BJ (cell line): ENCODE results near the gene NBEAL2. TPM values are rescaled to one million over a fixed set of nuclear protein-coding genes. Genes with fewer than 3 reads are reported as not detected.

ENCODE experiments used
- CTCF ChIA-PET: fragments of 350-600 bp; formaldehyde crosslinking; extraction: SDS; loops from one replicate; lab custom pipeline; 2021; ENCODE audit warnings: antibody characterized with exemption, inconsistent platforms; lab: Yijun Ruan, JAX
- POLR2A ChIA-PET: fragments of 300-600 bp; sonication (Branson Sonifier 250); formaldehyde crosslinking; extraction: SDS; loops from one replicate; lab custom pipeline; 2021; ENCODE audit warnings: antibody characterized with exemption; lab: Charles Lee
- DNase-seq: peaks from one replicate; pipeline ENCODE4 v3.0.0-alpha.2; 2011; ENCODE audit warnings: low read depth
- H3K27me3 ChIP-seq: 2 replicates; pipeline ENCODE4 v1.6.0; 2011; ENCODE audit warnings: low read length; ENCODE audit not compliant: control insufficient read depth, insufficient read depth
- H3K36me3 ChIP-seq: 2 replicates; pipeline ENCODE4 v1.5.1; 2011; ENCODE audit warnings: low read length; ENCODE audit not compliant: control insufficient read depth, insufficient read depth
- H3K4me3 ChIP-seq: 2 replicates; pipeline ENCODE4 v1.5.1; 2011; ENCODE audit warnings: low read depth, mild to moderate bottlenecking, control low read depth, low read length
- polyA plus RNA-seq: library from polyadenylated mRNA; depleted of rRNA; stranded (reverse); fragments of >200 nt; gene quantifications from 2 replicates; pipeline ENCODE4 v1.2.3, GENCODE V29; 2011
- TF ChIP-seq, protein P1 (sequence below): IDR thresholded peaks from 2 replicates; pipeline ENCODE4 v1.5.1; 2011; ENCODE audit warnings: low read depth, mild to moderate bottlenecking, control low read depth, inconsistent platforms, low read length, moderate library complexity; ENCODE audit not compliant: insufficient read depth

Gene NBEAL2
- polyA plus RNA-seq, 1 experiment = 5.1 TPM

DNA sequence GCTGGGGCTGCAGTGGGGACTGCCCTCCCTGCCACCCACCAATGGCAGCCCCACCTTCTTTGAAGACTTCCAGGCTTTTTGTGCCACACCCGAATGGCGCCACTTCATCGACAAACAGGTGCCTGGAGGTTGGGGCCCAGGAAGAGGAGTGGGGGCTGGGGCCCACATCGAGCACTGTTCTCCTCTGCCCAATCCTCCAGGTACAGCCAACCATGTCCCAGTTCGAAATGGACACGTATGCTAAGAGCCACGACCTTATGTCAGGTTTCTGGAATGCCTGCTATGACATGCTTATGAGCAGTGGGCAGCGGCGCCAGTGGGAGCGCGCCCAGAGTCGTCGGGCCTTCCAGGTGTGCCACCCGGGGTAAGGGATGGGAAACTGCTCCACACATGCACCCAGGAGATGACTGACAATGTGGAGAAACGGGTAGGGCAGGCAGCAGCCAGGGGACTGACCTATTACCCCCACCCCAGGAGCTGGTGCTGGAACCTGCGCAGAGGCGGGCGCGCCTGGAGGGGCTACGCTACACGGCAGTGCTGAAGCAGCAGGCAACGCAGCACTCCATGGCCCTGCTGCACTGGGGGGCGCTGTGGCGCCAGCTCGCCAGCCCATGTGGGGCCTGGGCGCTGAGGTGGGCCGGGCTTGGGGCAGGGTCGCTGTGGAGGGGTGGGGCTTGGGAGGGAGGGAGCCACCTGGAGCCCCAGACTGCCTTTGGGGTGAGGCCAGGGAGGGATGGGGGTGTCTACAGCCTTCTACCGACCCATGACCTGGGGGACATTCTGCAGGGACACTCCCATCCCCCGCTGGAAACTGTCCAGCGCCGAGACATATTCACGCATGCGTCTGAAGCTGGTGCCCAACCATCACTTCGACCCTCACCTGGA lies 22.9 kb downstream of the NBEAL2 start:
- Histone ChIP-seq H3K4me3 (no peak overlapping the region), H3K27me3 (no peaks in the 10 kb centered on the region), H3K36me3 (peaks cover 8% of the 10 kb centered on the region)
- TF ChIP-seq, protein P1, sequence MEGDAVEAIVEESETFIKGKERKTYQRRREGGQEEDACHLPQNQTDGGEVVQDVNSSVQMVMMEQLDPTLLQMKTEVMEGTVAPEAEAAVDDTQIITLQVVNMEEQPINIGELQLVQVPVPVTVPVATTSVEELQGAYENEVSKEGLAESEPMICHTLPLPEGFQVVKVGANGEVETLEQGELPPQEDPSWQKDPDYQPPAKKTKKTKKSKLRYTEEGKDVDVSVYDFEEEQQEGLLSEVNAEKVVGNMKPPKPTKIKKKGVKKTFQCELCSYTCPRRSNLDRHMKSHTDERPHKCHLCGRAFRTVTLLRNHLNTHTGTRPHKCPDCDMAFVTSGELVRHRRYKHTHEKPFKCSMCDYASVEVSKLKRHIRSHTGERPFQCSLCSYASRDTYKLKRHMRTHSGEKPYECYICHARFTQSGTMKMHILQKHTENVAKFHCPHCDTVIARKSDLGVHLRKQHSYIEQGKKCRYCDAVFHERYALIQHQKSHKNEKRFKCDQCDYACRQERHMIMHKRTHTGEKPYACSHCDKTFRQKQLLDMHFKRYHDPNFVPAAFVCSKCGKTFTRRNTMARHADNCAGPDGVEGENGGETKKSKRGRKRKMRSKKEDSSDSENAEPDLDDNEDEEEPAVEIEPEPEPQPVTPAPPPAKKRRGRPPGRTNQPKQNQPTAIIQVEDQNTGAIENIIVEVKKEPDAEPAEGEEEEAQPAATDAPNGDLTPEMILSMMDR = no peak
- CTCF ChIA-PET = no interaction called here
- DNase-seq = no peak
- POLR2A ChIA-PET = no interaction called here

GRCh38 chr3:47003056-47003410 lies 23.6 kb downstream of the NBEAL2 start:
- CTCF ChIA-PET = no interaction called here

DNA sequence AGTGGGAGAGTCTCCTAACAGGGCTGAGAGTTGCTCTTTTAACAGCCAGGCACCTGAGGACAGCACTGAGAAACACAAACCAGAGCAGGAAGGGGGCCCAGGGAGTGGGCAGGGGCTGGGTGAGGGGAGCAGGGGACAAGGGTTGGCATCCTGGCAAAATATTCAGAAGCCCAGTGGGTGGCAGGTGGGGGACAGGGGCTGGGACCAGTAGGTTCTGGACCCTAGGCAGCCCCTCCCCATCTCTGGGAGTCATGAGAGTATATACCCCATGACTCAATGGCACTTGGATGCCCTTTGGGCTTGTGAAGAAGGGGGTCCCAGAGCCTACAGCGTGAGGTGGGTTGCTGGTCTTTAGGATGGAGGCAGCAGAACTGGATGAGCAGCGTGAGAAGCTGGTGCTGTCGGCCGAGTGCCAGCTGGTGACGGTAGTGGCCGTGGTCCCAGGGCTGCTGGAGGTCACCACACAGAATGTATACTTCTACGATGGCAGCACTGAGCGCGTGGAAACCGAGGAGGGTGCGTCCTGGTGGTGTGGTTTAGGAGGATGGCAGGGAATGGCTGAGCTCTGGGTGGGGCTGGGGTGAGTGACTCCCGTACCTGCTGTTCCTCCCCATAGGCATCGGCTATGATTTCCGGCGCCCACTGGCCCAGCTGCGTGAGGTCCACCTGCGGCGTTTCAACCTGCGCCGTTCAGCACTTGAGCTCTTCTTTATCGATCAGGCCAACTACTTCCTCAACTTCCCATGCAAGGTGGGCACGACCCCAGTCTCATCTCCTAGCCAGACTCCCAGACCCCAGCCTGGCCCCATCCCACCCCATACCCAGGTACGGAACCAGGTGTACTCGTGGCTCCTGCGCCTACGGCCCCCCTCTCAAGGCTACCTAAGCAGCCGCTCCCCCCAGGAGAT lies 24.2 kb downstream of the NBEAL2 start:
- Histone ChIP-seq H3K27me3 (no peaks in the 10 kb centered on the region), H3K4me3 (no peak overlapping the region), H3K36me3 (peaks cover 8% of the 10 kb centered on the region)
- DNase-seq = no peak
- POLR2A ChIA-PET = no interaction called here
- CTCF ChIA-PET = no interaction called here
- TF ChIP-seq, protein P1 = no peak

More at GRCh38 chr3:47003056-47003410, 23.6 kb downstream of the NBEAL2 start:
- H3K4me3 ChIP-seq = no peak overlapping the region
- POLR2A ChIA-PET = no interaction called here
- no peak for DNase-seq
- TF ChIP-seq, protein P1 = no peak
- H3K36me3 ChIP-seq = peaks cover 8% of the 10 kb centered on the region
- H3K27me3 ChIP-seq = no peaks in the 10 kb centered on the region

DNA sequence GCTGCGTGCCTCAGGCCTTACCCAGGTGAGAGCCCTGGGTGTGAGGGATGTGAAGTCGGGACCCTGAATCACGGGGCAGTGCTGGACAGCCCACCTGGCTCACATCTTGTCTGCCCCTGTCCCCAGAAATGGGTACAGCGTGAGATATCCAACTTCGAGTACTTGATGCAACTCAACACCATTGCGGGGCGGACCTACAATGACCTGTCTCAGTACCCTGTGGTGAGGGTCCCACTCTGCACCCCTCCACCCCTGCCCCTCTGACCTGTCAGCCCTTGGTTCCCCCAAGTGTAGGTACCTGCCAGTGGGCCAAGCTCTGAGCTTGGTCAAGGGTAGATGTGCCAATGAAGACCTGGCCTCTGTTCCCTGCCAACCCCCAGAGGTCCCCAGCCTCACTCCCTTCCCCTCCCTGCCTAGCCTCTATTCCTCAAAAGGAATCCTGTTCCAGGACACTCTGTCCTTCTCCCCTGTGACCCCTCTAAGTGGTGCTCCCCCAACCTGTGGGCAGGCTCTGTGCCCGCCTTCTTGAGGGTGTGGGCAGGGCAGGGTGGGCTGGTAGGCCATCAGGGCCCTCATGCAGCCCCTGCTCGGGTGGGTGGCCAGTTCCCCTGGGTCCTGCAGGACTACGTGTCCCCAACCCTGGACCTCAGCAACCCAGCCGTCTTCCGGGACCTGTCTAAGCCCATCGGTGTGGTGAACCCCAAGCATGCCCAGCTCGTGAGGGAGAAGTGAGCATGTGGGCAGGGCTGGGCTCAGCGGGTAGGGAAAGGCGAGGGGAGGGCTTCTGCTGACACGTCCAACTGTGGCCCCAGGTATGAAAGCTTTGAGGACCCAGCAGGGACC lies 25.1 kb downstream of the NBEAL2 start:
- no peak for DNase-seq
- CTCF ChIA-PET = interaction anchor here (1.5 kb wide), 1 partner anchor 13 kb away, joined by 5 read pairs; no protein-coding TSS in a partner anchor

More for the DNA sequence above, 25.1 kb downstream of the NBEAL2 start:
- Histone ChIP-seq H3K4me3 (no peak overlapping the region), H3K36me3 (peaks cover 8% of the 10 kb centered on the region), H3K27me3 (no peaks in the 10 kb centered on the region)
- TF ChIP-seq, protein P1 = no peak
- POLR2A ChIA-PET = no interaction called here
